IMR-90 (cell line): ENCODE measurements around the gene BGLAP. TPM values are rescaled to one million over a fixed set of nuclear protein-coding genes. Genes with fewer than 3 reads are reported as not detected.

Experiments
- ATAC-seq: fragments of 200-7000 bp; cut with Tn5 transposase; 2 replicates; pipeline ENCODE4 v1.9.1; 2020; ENCODE audit warnings: low read depth, mild to moderate bottlenecking, moderate library complexity
- BruUV-seq: library from RNA; stranded (reverse); fragments of 400-500 nt; replicated peaks from 2 replicates; lab custom pipeline; 2021; lab: Mats Ljungman, UMichigan
- CTCF ChIA-PET: fragments of 300-600 bp; formaldehyde crosslinking; extraction: SDS; loops from one replicate; lab custom pipeline; 2021; ENCODE audit warnings: antibody characterized with exemption; lab: Yijun Ruan, JAX
- POLR2A ChIA-PET: fragments of 300-600 bp; sonication (Branson Sonifier 250); formaldehyde crosslinking; loops from one replicate; lab custom pipeline; 2022; ENCODE audit warnings: antibody characterized with exemption; ENCODE audit not compliant: unreplicated experiment; lab: Charles Lee
- DNase-seq: peaks from one replicate; pipeline ENCODE4 v3.0.0; 2013
- H2AFZ ChIP-seq: replicated peaks from 2 replicates; pipeline ENCODE3; 2013; ENCODE audit warnings: low read length, mild to moderate bottlenecking; ENCODE audit not compliant: poor library complexity
- H2AK5ac ChIP-seq: 2 replicates; pipeline ENCODE4 v1.6.1; 2013; ENCODE audit warnings: low read depth, low read length, inconsistent platforms
- H2AK9ac ChIP-seq: replicated peaks from 2 replicates; pipeline ENCODE3; 2013; ENCODE audit warnings: mild to moderate bottlenecking, low read depth, low read length, moderate library complexity; ENCODE audit not compliant: poor library complexity
- H2BK120ac ChIP-seq: 2 replicates; pipeline ENCODE4 v1.6.1; 2013; ENCODE audit warnings: low read depth, low read length, inconsistent platforms
- H2BK15ac ChIP-seq: 3 replicates; pipeline ENCODE4 v1.6.1; 2013; ENCODE audit warnings: low read depth, low read length, inconsistent platforms
- H2BK20ac ChIP-seq: 2 replicates; pipeline ENCODE4 v1.6.1; 2013; ENCODE audit warnings: low read depth, mild to moderate bottlenecking, inconsistent platforms, low read length, moderate library complexity
- H2BK5ac ChIP-seq: 2 replicates; pipeline ENCODE4 v1.6.1; 2013; ENCODE audit warnings: mild to moderate bottlenecking, low read depth, low read length, inconsistent platforms; ENCODE audit not compliant: poor library complexity, severe bottlenecking
- H3K14ac ChIP-seq: replicated peaks from 2 replicates; pipeline ENCODE4 v1.6.1; 2013; ENCODE audit warnings: low read depth, low read length, inconsistent platforms
- H3K18ac ChIP-seq: 2 replicates; pipeline ENCODE4 v1.6.1; 2013; ENCODE audit warnings: low read depth, low read length, control low read depth
- H3K23ac ChIP-seq: 2 replicates; pipeline ENCODE4 v1.6.1; 2013; ENCODE audit warnings: low read depth, low read length, inconsistent platforms
- H3K27ac ChIP-seq: 2 replicates; pipeline ENCODE4 v1.5.1; 2013; ENCODE audit warnings: mild to moderate bottlenecking, control low read depth, low read length; ENCODE audit not compliant: insufficient read depth
- H3K27me3 ChIP-seq: 2 replicates; pipeline ENCODE4 v1.6.1; 2013; ENCODE audit warnings: low read length; ENCODE audit not compliant: control insufficient read depth, insufficient read depth
- H3K36me3 ChIP-seq: 2 replicates; pipeline ENCODE4 v1.6.1; 2013; ENCODE audit warnings: low read length, mixed read lengths; ENCODE audit not compliant: control insufficient read depth, insufficient read depth
- H3K4ac ChIP-seq: 2 replicates; pipeline ENCODE4 v1.6.1; 2013; ENCODE audit warnings: low read depth, low read length, inconsistent platforms
- H3K4me1 ChIP-seq: 2 replicates; pipeline ENCODE4 v1.6.1; 2013; ENCODE audit warnings: low read length, mixed read lengths; ENCODE audit not compliant: control insufficient read depth, insufficient read depth
- H3K4me2 ChIP-seq: 2 replicates; pipeline ENCODE4 v1.6.1; 2013; ENCODE audit warnings: low read depth, mild to moderate bottlenecking, control low read depth, low read length, moderate library complexity
- H3K4me3 ChIP-seq: 2 replicates; pipeline ENCODE4 v1.5.1; 2013; ENCODE audit warnings: low read depth, mild to moderate bottlenecking, control low read depth, low read length, moderate library complexity; ENCODE audit not compliant: insufficient read depth
- H3K56ac ChIP-seq: 2 replicates; pipeline ENCODE4 v1.6.1; 2013; ENCODE audit warnings: low read length, inconsistent platforms; ENCODE audit not compliant: insufficient read depth; ENCODE audit errors: extremely low read depth
- H3K79me1 ChIP-seq, 2 experiments: 2 replicates each; pipeline ENCODE4 v1.6.1; 2013; ENCODE audit warnings: low read length in 2 of 2, inconsistent platforms in 1 of 2, low read depth in 1 of 2
- H3K9ac ChIP-seq: 2 replicates; pipeline ENCODE4 v1.6.1; 2013; ENCODE audit warnings: low read depth, low read length, control low read depth
- H3K9me1 ChIP-seq: 2 replicates; pipeline ENCODE4 v1.6.1; 2013; ENCODE audit warnings: low read length, inconsistent platforms; ENCODE audit not compliant: insufficient read depth
- H3K9me3 ChIP-seq: 2 replicates; pipeline ENCODE4 v1.6.1; 2013; ENCODE audit warnings: low read length; ENCODE audit not compliant: control insufficient read depth, insufficient read depth
- H4K20me1 ChIP-seq: 2 replicates; pipeline ENCODE4 v1.6.1; 2013; ENCODE audit warnings: low read length, inconsistent platforms; ENCODE audit not compliant: insufficient read depth
- H4K5ac ChIP-seq: 2 replicates; pipeline ENCODE4 v1.6.1; 2013; ENCODE audit warnings: mild to moderate bottlenecking, low read depth, low read length, control low read depth
- H4K8ac ChIP-seq, 2 experiments: 2 replicates each; pipeline ENCODE4 v1.6.1; 2013; ENCODE audit warnings: low read depth in 2 of 2, low read length in 2 of 2, control low read depth in 1 of 2, inconsistent platforms in 1 of 2
- H4K91ac ChIP-seq: 2 replicates; pipeline ENCODE4 v1.6.1; 2013; ENCODE audit warnings: low read depth, low read length, inconsistent platforms; ENCODE audit not compliant: insufficient read depth
- BHLHE40 ChIP-seq: fragments of 150-350 bp; IDR thresholded peaks from 2 replicates; pipeline ENCODE4 v1.6.1; 2016; ENCODE audit warnings: mild to moderate bottlenecking, low read depth, low read length
- CEBPB ChIP-seq: IDR thresholded peaks from 2 replicates; pipeline ENCODE4 v1.6.1; 2012; ENCODE audit warnings: low read depth, low read length, improper control_type of control experiment
- CHD1 ChIP-seq: IDR thresholded peaks from 2 replicates; pipeline ENCODE4 v1.6.1; 2012; ENCODE audit warnings: low read depth, low read length, improper control_type of control experiment
- CTCF ChIP-seq: conservative IDR thresholded peaks from 2 replicates; pipeline ENCODE4 v1.5.1; 2012; ENCODE audit warnings: mild to moderate bottlenecking, low read depth, low read length, improper control_type of control experiment
- ELK1 ChIP-seq: fragments of 150-350 bp; IDR thresholded peaks from 2 replicates; pipeline ENCODE4 v1.6.1; 2016; ENCODE audit warnings: low read depth, mild to moderate bottlenecking, low read length, moderate library complexity, borderline replicate concordance
- FOS ChIP-seq: fragments of 150-350 bp; IDR thresholded peaks from 2 replicates; pipeline ENCODE4 v1.6.1; 2016; ENCODE audit warnings: low read depth, low read length
- MAFK ChIP-seq: IDR thresholded peaks from 2 replicates; pipeline ENCODE4 v1.6.1; 2012; ENCODE audit warnings: low read depth, low read length, improper control_type of control experiment
- MAZ ChIP-seq: IDR thresholded peaks from 2 replicates; pipeline ENCODE4 v1.6.1; 2012; ENCODE audit warnings: low read depth, mild to moderate bottlenecking, low read length, improper control_type of control experiment, moderate library complexity, borderline replicate concordance
- MXI1 ChIP-seq: IDR thresholded peaks from 2 replicates; pipeline ENCODE4 v1.6.1; 2012; ENCODE audit warnings: low read depth, mild to moderate bottlenecking, low read length, moderate library complexity, borderline replicate concordance
- NFE2L2 ChIP-seq: fragments of 150-350 bp; IDR thresholded peaks from 2 replicates; pipeline ENCODE4 v1.6.1; 2016; ENCODE audit warnings: low read depth, mild to moderate bottlenecking, low read length
- POLR2A ChIP-seq: IDR thresholded peaks from 2 replicates; pipeline ENCODE4 v1.6.1; 2012; ENCODE audit warnings: mild to moderate bottlenecking, low read depth, low read length
- RAD21 ChIP-seq: IDR thresholded peaks from 2 replicates; pipeline ENCODE4 v1.6.1; 2012; ENCODE audit warnings: low read length, improper control_type of control experiment
- RFX5 ChIP-seq: IDR thresholded peaks from 2 replicates; pipeline ENCODE4 v1.8.0; 2012; ENCODE audit warnings: low read depth, mild to moderate bottlenecking, low read length, moderate library complexity
- SMC3 ChIP-seq: fragments of 150-350 bp; IDR thresholded peaks from 2 replicates; pipeline ENCODE4 v1.6.1; 2016; ENCODE audit warnings: low read depth, mild to moderate bottlenecking, antibody characterized with exemption, low read length, moderate library complexity
- USF2 ChIP-seq: fragments of 150-350 bp; IDR thresholded peaks from 2 replicates; pipeline ENCODE4 v1.6.1; 2017; ENCODE audit warnings: mild to moderate bottlenecking, antibody characterized with exemption, low read length, low read depth
- WGBS, 2 experiments: methylation state at CpG; one replicate each; pipeline versions ENCODE4 v1.1.5 to v1.1.7; 2013; ENCODE audit warnings: missing lambda C conversion rate in 2 of 2; ENCODE audit not compliant: insufficient read length in 1 of 2; ENCODE audit errors: extremely low coverage in 2 of 2; 5-methylcytosine and 5-hydroxymethylcytosine counted together
- dilution Hi-C: fragments of 300-500 bp; cut with HindIII; formaldehyde crosslinking; loops from one replicate; pipeline ENCODE4 v1.14.3; 2018; ENCODE audit warnings: low sequenced_read_pairs; ENCODE audit not compliant: unreplicated experiment
- in situ Hi-C: fragments of 300-500 bp; cut with MboI; formaldehyde crosslinking; loops from 3 replicates; pipeline ENCODE4 v1.14.3; 2019; ENCODE audit warnings: low sequenced_read_pairs, inconsistent platforms, mixed read lengths
- intact Hi-C: fragments of 100-400 bp; cut with micrococcal nuclease; formaldehyde crosslinking; loops from 2 replicates; pipeline ENCODE4 v1.10.0; 2022
- polyA plus RNA-seq, 3 experiments: library from polyadenylated mRNA; depleted of rRNA; stranded (reverse); fragments of >200 nt; gene quantifications; 2 replicates each; pipeline ENCODE4 v1.2.3, GENCODE V29; 2012; ENCODE audit warnings: low replicate concordance in 1 of 3
- total RNA-seq: library from RNA; depleted of rRNA; stranded (reverse); fragments of >200 nt; gene quantifications from 2 replicates; pipeline ENCODE4 v1.2.3, GENCODE V29; 2012

The BGLAP gene
- total and polyA plus RNA-seq, 2 of the 4 experiments (the other 2 are of a cell fraction): 0.67 TPM; not detected in 1

- H4K91ac ChIP-seq: no peak overlapping the region
- TF ChIP-seq CTCF: no peak
- no peak for TF ChIP-seq MXI1
- no peak for TF ChIP-seq USF2
- no peak for TF ChIP-seq CEBPB
- no peak for TF ChIP-seq BHLHE40
- no peak for TF ChIP-seq POLR2A
- no peak for TF ChIP-seq CHD1
- no peak for TF ChIP-seq MAFK
- TF ChIP-seq MAZ: no peak
- TF ChIP-seq FOS: no peak
- no peak for TF ChIP-seq NFE2L2
- TF ChIP-seq RAD21: no peak
- no peak for TF ChIP-seq ELK1
- no peak for TF ChIP-seq SMC3
- no peak for TF ChIP-seq RFX5
- no peak overlapping the region for H2BK120ac ChIP-seq
- dilution Hi-C loops: no loop called here
- no peak overlapping the region for H3K56ac ChIP-seq
- no TSS peak for BruUV-seq
- ATAC-seq: no peak
- no CpG with 5 or more reads among the region's 3 CpGs for WGBS, 2 experiments
- H2BK20ac ChIP-seq: no peak overlapping the region
- intact Hi-C loops: no loop called here
- no peak overlapping the region for H3K14ac ChIP-seq
- H3K4me3 ChIP-seq: no peak overlapping the region
- no peak overlapping the region for H2AFZ ChIP-seq
- CTCF ChIA-PET: interaction anchor here (1.1 kb wide), 1 partner anchor 26 kb away, joined by 6 read pairs; no protein-coding TSS in a partner anchor
- H4K5ac ChIP-seq: no peak overlapping the region
- peaks cover 24% of the 10 kb centered on the region for H4K20me1 ChIP-seq
- H3K4me1 ChIP-seq: peaks cover 9% of the 10 kb centered on the region
- no peak overlapping the region for H3K4me2 ChIP-seq
- H3K9me1 ChIP-seq: peaks cover 9% of the 10 kb centered on the region; the same call in 1 of the 2 replicates
- POLR2A ChIA-PET: interaction anchor here (0.5 kb wide), 1 partner anchor 252 kb away, joined by 6 read pairs; no protein-coding TSS in a partner anchor
- H3K79me1 ChIP-seq: peaks cover 14 to 31% of the 10 kb centered on the region in 2 experiments
- H3K23ac ChIP-seq: no peak overlapping the region
- no peak overlapping the region for H2BK15ac ChIP-seq
- H3K9me3 ChIP-seq: no peaks in the 10 kb centered on the region
- no peak overlapping the region for H3K4ac ChIP-seq
- peaks cover 70% of the 10 kb centered on the region for H3K36me3 ChIP-seq
- H3K18ac ChIP-seq: no peak overlapping the region
- H2AK9ac ChIP-seq: no peak overlapping the region
- no peak overlapping the region for H3K27ac ChIP-seq
- no peak overlapping the region for H3K9ac ChIP-seq
- H4K8ac ChIP-seq: no peak overlapping the region
- H3K27me3 ChIP-seq: no peaks in the 10 kb centered on the region
- H2BK5ac ChIP-seq: no peak overlapping the region
- no peak for DNase-seq
- H2AK5ac ChIP-seq: no peak overlapping the region
- in situ Hi-C loops: no loop called here
Observed at GRCh38 chr1:156259805-156260204, 17.8 kb downstream of the BGLAP start.
